Measurements from ENCODE around the gene SASH1.

The SASH1 gene

DNA sequence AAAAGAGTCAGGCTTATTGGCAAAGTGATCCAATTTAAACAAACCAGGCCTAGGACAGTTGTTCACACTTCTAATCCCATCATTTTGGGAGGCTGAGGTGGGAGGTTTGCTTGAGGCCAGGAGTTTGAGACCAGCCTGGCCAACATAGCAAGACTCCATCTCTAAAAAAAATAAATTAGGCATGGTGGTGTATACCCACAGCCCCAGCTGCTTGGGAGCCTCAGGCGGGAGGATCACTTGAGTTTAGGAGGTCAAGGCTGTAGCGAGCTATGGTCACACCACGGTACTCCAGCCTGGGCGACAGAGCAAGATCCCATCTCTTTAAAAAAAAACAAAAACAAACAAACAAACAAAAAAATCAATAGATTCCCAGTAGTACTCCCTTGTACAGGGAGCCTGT lies 86.8 kb downstream of the SASH1 start:
- DNase-seq (ENCODE audit: low read depth), result no peak
- TF ChIP-seq, protein P1, sequence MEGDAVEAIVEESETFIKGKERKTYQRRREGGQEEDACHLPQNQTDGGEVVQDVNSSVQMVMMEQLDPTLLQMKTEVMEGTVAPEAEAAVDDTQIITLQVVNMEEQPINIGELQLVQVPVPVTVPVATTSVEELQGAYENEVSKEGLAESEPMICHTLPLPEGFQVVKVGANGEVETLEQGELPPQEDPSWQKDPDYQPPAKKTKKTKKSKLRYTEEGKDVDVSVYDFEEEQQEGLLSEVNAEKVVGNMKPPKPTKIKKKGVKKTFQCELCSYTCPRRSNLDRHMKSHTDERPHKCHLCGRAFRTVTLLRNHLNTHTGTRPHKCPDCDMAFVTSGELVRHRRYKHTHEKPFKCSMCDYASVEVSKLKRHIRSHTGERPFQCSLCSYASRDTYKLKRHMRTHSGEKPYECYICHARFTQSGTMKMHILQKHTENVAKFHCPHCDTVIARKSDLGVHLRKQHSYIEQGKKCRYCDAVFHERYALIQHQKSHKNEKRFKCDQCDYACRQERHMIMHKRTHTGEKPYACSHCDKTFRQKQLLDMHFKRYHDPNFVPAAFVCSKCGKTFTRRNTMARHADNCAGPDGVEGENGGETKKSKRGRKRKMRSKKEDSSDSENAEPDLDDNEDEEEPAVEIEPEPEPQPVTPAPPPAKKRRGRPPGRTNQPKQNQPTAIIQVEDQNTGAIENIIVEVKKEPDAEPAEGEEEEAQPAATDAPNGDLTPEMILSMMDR (conservative IDR thresholded peaks at IDR 0.05; ENCODE audit: low read depth, low read length), result no peak
- no peak overlapping the region for H3K4me3 ChIP-seq (ENCODE audit: low read length)

GRCh38 chr6:148430897-148431296 lies 88.3 kb downstream of the SASH1 start:
- TF ChIP-seq, protein P1 (conservative IDR thresholded peaks at IDR 0.05; ENCODE audit: low read depth, low read length), result no peak
- H3K4me3 ChIP-seq (ENCODE audit: low read length), result no peak overlapping the region
- DNase-seq (ENCODE audit: low read depth), result no peak

DNA sequence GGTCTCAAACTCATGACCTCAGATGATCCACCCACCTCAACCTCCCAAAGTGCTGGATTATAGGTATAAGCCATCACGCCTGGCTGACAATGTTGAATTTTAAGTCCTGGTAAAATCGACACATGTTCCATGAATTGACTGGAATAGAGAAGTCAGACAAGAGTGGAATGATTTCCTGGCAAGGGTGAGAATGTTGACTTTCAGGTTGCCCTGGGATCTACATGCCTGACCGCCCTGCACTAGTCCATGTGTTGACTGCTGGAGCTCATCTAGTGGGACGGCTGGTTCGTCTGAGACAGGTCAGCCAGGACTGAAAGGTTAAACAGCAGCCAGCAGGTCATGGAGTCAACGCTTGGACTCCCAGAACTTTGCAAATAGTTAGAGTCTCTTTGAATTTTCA lies 88.8 kb downstream of the SASH1 start:
- DNase-seq (ENCODE audit: low read depth), result no peak
- TF ChIP-seq, protein P1 (conservative IDR thresholded peaks at IDR 0.05; ENCODE audit: low read depth, low read length), result no peak
- no peak overlapping the region for H3K4me3 ChIP-seq (ENCODE audit: low read length)

GRCh38 chr6:148431840-148432239 lies 89.2 kb downstream of the SASH1 start:
- no peak overlapping the region for H3K4me3 ChIP-seq (ENCODE audit: low read length)
- TF ChIP-seq, protein P1 (conservative IDR thresholded peaks at IDR 0.05; ENCODE audit: low read depth, low read length), result no peak
- DNase-seq (ENCODE audit: low read depth), result no peak

- TF ChIP-seq, protein P1 (conservative IDR thresholded peaks at IDR 0.05; ENCODE audit: low read depth, low read length), result no peak
- H3K4me3 ChIP-seq (ENCODE audit: low read length), result no peak overlapping the region
- no peak for DNase-seq (ENCODE audit: low read depth)
These were observed 90.0 kb downstream of the SASH1 start for GRCh38 chr6:148432462-148433195.

DNA sequence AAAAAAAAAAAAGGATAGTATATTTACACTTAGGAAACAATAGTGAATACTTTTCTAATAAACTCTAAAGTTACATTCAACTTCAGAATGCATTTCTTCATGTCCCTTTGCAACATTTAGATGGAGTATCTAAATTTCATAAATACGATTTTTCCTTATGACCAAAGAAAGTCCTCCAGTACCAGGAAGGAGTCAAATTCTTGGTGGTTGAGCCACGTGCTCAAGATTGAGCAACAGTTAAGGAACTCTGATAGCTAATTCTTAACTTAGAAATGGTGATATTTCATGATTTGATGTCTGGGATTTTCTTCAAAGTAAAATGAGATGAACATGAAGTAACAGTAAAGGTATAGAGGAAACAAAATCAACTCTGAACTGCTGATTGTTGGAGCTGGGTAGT lies 92.7 kb downstream of the SASH1 start:
- no peak overlapping the region for H3K4me3 ChIP-seq (ENCODE audit: low read length)
- TF ChIP-seq, protein P1 (conservative IDR thresholded peaks at IDR 0.05; ENCODE audit: low read depth, low read length), result no peak
- peak; percentile 25 for DNase-seq (ENCODE audit: low read depth)

DNA sequence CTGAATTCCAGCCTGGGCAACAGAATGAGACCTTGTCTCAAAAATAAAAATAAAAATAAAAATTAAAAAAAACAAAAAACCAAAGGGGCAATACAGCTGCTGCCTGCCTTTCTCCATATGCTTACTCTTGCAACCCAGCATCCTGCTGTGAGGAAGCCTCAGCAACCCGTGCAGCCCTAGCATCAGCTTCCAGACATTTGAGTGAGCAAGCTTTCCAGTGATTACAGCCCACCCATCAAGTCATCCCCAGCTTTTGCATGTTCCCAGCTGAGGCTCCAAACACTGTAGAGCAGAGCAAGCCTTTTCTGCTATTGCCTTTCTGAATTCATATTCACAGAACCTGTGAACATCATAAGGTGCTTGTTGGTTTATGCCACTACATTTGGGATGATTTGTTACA lies 93.8 kb downstream of the SASH1 start:
- TF ChIP-seq, protein P1 (conservative IDR thresholded peaks at IDR 0.05; ENCODE audit: low read depth, low read length), result no peak
- H3K4me3 ChIP-seq (ENCODE audit: low read length), result no peak overlapping the region
- no peak for DNase-seq (ENCODE audit: low read depth)
